ENCODE data around the gene WDR17. TPM values are rescaled to one million over a fixed set of nuclear protein-coding genes. Genes with fewer than 3 reads are reported as not detected.

Gene WDR17
- total RNA-seq, 1 donor from 2014 or later: 3.4 TPM

- H3K27ac ChIP-seq: no peak overlapping the region
- TF ChIP-seq CTCF (IDR thresholded peaks at IDR 0.05): no peak
- intact Hi-C loops (cut with DNase I): no loop called here
These were observed 126.3 kb downstream of the WDR17 start for GRCh38 chr4:176191974-176192373.

GRCh38 chr4:176193126-176193525, 127.5 kb downstream of the WDR17 start:
- no peak for DNase-seq (ENCODE audit: low spot score in 2 of 2)
- H3K27ac ChIP-seq: no peak overlapping the region
- TF ChIP-seq CTCF (IDR thresholded peaks at IDR 0.05): no peak
- H3K27me3 ChIP-seq: no peaks in the 10 kb centered on the region
- peaks cover 0 to 4% of the 10 kb centered on the region in 2 donors for H3K4me1 ChIP-seq
- intact Hi-C loops (cut with DNase I): no loop called here
- no peaks in the 10 kb centered on the region for H3K9me3 ChIP-seq
- H3K36me3 ChIP-seq: no peaks in the 10 kb centered on the region
- no peak overlapping the region for H3K4me3 ChIP-seq

More at GRCh38 chr4:176191974-176192373, 126.3 kb downstream of the WDR17 start:
- Histone ChIP-seq H3K9me3 (no peaks in the 10 kb centered on the region), H3K36me3 (no peaks in the 10 kb centered on the region), H3K27me3 (no peaks in the 10 kb centered on the region), H3K4me1 (peaks cover 0 to 8% of the 10 kb centered on the region in 2 donors), H3K4me3 (no peak overlapping the region)
- no peak for DNase-seq (ENCODE audit: low spot score in 2 of 2)

DNA sequence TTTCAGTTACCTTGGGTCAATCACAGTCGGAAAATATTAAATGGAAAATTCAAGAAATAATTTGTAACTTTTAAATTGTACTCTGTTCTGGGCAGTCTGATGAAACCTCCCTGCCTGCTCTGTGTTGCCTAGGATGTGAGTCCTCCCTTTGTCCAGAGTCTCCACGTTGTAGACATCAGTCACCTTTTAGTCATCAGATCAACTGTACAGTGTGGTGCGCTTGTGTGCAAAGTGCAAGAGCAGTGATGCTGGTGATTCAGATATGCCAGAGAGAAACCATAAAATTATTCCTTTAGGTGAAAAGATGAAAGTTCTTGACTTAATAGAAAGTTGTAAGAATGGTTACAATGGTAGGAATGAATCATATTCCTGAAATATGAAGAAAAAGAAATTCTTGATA, 128.3 kb downstream of the WDR17 start:
- intact Hi-C loops (cut with DNase I): loop anchor here (2.0 kb wide), 1 partner anchor 45 kb away; no protein-coding TSS in a partner anchor
- H3K27ac ChIP-seq: no peak overlapping the region
- no peaks in the 10 kb centered on the region for H3K9me3 ChIP-seq
- no peak for TF ChIP-seq CTCF (IDR thresholded peaks at IDR 0.05)
- DNase-seq (ENCODE audit: low spot score in 2 of 2): no peak
- no peaks in the 10 kb centered on the region for H3K27me3 ChIP-seq
- H3K4me1 ChIP-seq: peaks cover 0 to 4% of the 10 kb centered on the region in 2 donors
- H3K4me3 ChIP-seq: no peak overlapping the region
- H3K36me3 ChIP-seq: no peaks in the 10 kb centered on the region

DNA sequence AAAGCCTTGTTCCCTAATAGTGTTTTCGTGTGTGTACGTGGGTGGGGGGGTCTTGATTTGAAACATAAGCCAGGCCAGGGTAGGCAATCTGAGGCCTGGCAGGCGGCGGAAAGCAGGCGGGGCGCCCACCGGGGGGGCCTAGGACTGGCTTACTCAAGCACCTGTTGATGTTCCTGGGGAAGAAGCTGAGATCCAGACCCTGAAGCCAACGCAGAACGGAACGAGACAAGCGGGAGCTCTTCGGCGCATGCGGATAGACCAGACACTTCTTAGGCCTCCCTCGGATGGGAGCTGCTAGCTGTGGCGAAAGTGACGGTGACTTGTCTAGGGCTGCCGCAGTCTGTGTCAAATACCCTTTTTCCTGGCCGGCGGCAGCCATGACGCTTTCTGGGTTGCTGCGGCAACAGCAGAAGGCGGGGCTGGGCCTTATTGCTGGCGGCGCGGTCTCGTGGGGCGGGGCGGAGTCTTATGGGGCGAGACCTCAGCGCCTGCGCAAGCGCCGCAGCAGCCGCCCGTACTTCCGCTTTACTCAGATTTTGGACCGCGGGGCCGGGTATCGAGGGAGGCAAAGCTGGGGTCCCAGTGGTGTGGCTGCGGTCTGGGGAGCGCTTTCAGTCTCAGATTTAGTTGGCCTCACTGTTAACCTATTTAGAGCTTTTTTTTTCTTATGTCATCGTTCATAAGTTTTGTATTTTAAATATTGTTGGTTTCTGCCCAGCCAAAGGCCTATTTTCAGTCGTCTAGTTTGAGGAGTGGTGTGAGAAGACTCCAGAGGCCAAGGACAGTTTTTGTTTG, 129.7 kb downstream of the WDR17 start, which contains the start of gene SPATA4:
SPATA4 (minus strand) TSS at position 402 of the 795 bp plus-strand sequence; CDS start at position 379, 23 bp downstream.
- Histone ChIP-seq H3K27me3 (no peaks in the 10 kb centered on the region), H3K36me3 (no peaks in the 10 kb centered on the region), H3K9me3 (no peaks in the 10 kb centered on the region), H3K4me1 (peaks cover 0 to 4% of the 10 kb centered on the region in 2 donors), H3K4me3 (peak within 1 kb of the TSS; percentile 54 to 69), H3K27ac (peak within 1 kb of the TSS; percentile 63 to 80)
- DNase-seq (ENCODE audit: low spot score in 2 of 2): peak; percentile 74 to 96
- no peak for TF ChIP-seq CTCF (IDR thresholded peaks at IDR 0.05)
- intact Hi-C loops (cut with DNase I): loop anchor here (1.0 to 5.0 kb wide), 6 partner anchors 10 to 147 kb away; partner anchors contain the start of genes SPCS3 and WDR17

DNA sequence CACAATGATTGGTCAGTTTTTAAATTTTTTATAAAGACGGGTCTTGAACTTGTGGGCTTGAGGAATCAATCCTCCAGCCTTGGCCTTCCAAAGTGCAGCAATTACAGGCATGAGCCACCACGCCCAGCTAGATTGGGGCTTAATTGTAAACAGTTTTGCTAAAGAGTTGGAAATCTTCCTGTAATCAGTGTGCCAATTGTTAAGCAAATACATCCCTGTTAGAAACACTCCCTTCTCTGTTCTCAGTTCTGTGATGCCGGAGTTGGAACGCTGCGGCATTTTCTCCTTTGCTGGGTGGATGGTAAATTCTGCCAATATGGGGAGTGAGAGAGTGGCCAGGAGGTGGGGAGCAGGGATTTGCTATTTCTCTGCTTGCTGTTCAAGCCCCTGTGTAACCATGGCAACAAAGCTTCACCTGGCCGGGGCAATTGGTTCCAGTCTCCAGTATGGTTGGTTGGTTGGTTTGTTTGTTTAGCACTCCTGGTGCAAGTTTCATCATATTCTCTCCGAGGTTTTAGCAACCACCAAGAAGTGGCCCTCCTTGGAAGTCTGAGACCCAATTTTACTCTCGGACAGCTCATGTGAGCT, 132.8 kb downstream of the WDR17 start:
- Histone ChIP-seq H3K27ac (no peak overlapping the region), H3K4me1 (peaks cover 0 to 4% of the 10 kb centered on the region in 2 donors), H3K36me3 (no peaks in the 10 kb centered on the region), H3K27me3 (no peaks in the 10 kb centered on the region), H3K9me3 (no peaks in the 10 kb centered on the region), H3K4me3 (no peak overlapping the region)
- intact Hi-C loops (cut with DNase I): loop anchor here (5.0 kb wide), 3 partner anchors 79 to 144 kb away; partner anchors contain the start of gene WDR17
- TF ChIP-seq CTCF (IDR thresholded peaks at IDR 0.05): no peak
- no peak for DNase-seq (ENCODE audit: low spot score in 2 of 2)
